Measurements from ENCODE around the gene LSG1. TPM values are rescaled to one million over a fixed set of nuclear protein-coding genes. Genes with fewer than 3 reads are reported as not detected.

The LSG1 gene
- total and polyA plus RNA-seq, 4 donors: 8.8 to 31.3 (median 24.9) TPM

- Histone ChIP-seq H3K4me1 (ENCODE audit: control insufficient read depth in 1 of 2, insufficient read depth in 2 of 2, low read length in 2 of 2) (no peaks in the 10 kb centered on the region), H3K4me3 (ENCODE audit: low read length in 2 of 2) (no peak overlapping the region), H3K36me3 (ENCODE audit: control insufficient read depth in 1 of 2, insufficient read depth in 2 of 2, low read length in 1 of 2) (peaks cover 3 to 7% of the 10 kb centered on the region in 2 donors), H3K27ac (ENCODE audit: low read depth in 1 of 2, low read length in 2 of 2) (no peak overlapping the region), H3K27me3 (ENCODE audit: control insufficient read depth in 1 of 2, insufficient read depth in 2 of 2, low read length in 1 of 2) (no peaks in the 10 kb centered on the region), H3K9me3 (ENCODE audit: control insufficient read depth, low read length) (no peaks in the 10 kb centered on the region)
- DNase-seq (no peak), ATAC-seq (ENCODE audit: low FRiP score) (no peak)
- intact Hi-C loops (cut with DNase I): no loop called here
- 83 to 86% methylated on average over 5 of the region's 5 CpGs for WGBS, 2 donors
Observed at GRCh38 chr3:194658477-194659242, 13.3 kb downstream of the LSG1 start.

DNA sequence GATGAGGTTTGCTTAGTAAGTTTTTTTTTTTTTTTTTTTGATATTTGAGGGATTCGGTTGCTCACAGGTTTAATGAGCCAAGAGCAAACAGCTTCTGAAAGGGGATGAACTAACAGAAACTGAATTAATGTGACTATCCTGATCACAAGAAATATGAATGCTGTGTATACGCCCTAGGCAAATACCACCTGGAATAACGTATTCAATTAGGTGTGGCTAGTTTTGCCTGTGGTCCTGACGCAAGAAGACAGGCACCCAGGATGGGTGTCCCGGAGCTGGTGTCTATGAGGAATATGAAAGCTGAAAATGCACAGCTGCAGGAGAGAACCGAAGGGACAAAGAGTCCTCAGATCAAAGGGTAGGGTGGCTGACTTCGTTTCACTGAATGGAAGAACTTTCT lies 14.6 kb downstream of the LSG1 start:
- Histone ChIP-seq H3K4me3 (ENCODE audit: low read length in 2 of 2) (no peak overlapping the region), H3K9me3 (ENCODE audit: control insufficient read depth, low read length) (no peaks in the 10 kb centered on the region), H3K27me3 (ENCODE audit: control insufficient read depth in 1 of 2, insufficient read depth in 2 of 2, low read length in 1 of 2) (no peaks in the 10 kb centered on the region), H3K4me1 (ENCODE audit: control insufficient read depth in 1 of 2, insufficient read depth in 2 of 2, low read length in 2 of 2) (no peaks in the 10 kb centered on the region), H3K36me3 (ENCODE audit: control insufficient read depth in 1 of 2, insufficient read depth in 2 of 2, low read length in 1 of 2) (peaks cover 3 to 8% of the 10 kb centered on the region in 2 donors), H3K27ac (ENCODE audit: low read depth in 1 of 2, low read length in 2 of 2) (no peak overlapping the region)
- DNase-seq: no peak
- ATAC-seq (ENCODE audit: low FRiP score): no peak
- intact Hi-C loops (cut with DNase I): no loop called here
- 80 to 87% methylated on average over 7 of the region's 7 CpGs for WGBS, 2 donors

GRCh38 chr3:194654443-194654842 lies 17.5 kb downstream of the LSG1 start:
- H3K4me1 ChIP-seq (ENCODE audit: control insufficient read depth in 1 of 2, insufficient read depth in 2 of 2, low read length in 2 of 2): no peaks in the 10 kb centered on the region
- peaks cover 7 to 8% of the 10 kb centered on the region in 2 donors for H3K36me3 ChIP-seq (ENCODE audit: control insufficient read depth in 1 of 2, insufficient read depth in 2 of 2, low read length in 1 of 2)
- no peaks in the 10 kb centered on the region for H3K27me3 ChIP-seq (ENCODE audit: control insufficient read depth in 1 of 2, insufficient read depth in 2 of 2, low read length in 1 of 2)
- ATAC-seq (ENCODE audit: low FRiP score) (no peak), DNase-seq (no peak)
- no peaks in the 10 kb centered on the region for H3K9me3 ChIP-seq (ENCODE audit: control insufficient read depth, low read length)
- H3K27ac ChIP-seq (ENCODE audit: low read depth in 1 of 2, low read length in 2 of 2): no peak overlapping the region
- H3K4me3 ChIP-seq (ENCODE audit: low read length in 2 of 2): no peak overlapping the region
- intact Hi-C loops (cut with DNase I): no loop called here
- 90 to 95% methylated on average over 5 of the region's 5 CpGs for WGBS, 2 donors

DNA sequence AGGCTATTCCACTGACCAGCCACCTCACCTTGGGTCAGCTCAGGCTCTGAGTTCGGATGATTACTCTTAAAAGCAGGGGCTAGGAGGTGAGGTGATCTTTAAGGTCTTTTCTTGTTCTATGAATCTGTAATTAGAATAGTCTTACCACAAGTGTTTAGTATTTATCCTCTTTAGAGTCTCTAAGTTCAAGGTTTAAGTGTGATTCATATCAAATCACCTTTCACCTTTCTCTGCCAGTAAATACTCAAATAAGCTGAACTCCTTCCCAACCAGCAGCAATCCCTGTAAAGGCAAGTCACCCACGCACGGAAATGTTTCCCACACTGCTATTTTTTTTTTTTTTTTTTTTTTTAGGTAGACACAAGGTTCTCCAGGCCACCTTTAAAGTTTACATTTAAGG lies 24.2 kb downstream of the LSG1 start:
- H3K9me3 ChIP-seq (ENCODE audit: control insufficient read depth, low read length): no peaks in the 10 kb centered on the region
- no peak overlapping the region for H3K4me3 ChIP-seq (ENCODE audit: low read length in 2 of 2)
- intact Hi-C loops (cut with DNase I): no loop called here
- H3K27ac ChIP-seq (ENCODE audit: low read depth in 1 of 2, low read length in 2 of 2): no peak overlapping the region
- ATAC-seq (ENCODE audit: low FRiP score): no peak
- WGBS, 2 donors: 78 to 79% methylated on average over 3 of the region's 3 CpGs
- no peaks in the 10 kb centered on the region for H3K4me1 ChIP-seq (ENCODE audit: control insufficient read depth in 1 of 2, insufficient read depth in 2 of 2, low read length in 2 of 2)
- peaks cover 9 to 13% of the 10 kb centered on the region in 2 donors for H3K36me3 ChIP-seq (ENCODE audit: control insufficient read depth in 1 of 2, insufficient read depth in 2 of 2, low read length in 1 of 2)
- H3K27me3 ChIP-seq (ENCODE audit: control insufficient read depth in 1 of 2, insufficient read depth in 2 of 2, low read length in 1 of 2): no peaks in the 10 kb centered on the region
- DNase-seq: no peak

DNA sequence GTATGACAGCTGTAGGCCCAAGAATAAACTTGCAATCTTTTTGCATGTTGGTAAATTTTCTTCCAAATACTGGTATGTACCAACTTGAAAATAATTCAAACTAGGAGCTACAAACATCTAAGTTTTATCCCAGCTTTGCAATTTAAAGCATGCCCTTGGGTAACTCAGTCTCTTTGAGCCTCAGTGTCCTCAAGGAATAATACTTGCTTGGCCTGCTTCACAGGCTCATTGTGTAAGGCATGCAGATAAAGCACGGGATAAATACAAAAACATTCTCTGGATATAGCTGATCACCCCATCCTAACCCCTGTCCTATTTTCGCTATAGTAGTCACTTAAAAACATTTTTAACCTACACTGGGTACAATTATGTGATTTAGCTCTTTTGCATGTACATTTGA lies 29.2 kb downstream of the LSG1 start:
- DNase-seq: no peak
- intact Hi-C loops (cut with DNase I): no loop called here
- 87 to 91% methylated on average over 2 of the region's 2 CpGs for WGBS, 2 donors
- Histone ChIP-seq H3K4me3 (ENCODE audit: low read length in 2 of 2) (no peak overlapping the region), H3K27ac (ENCODE audit: low read depth in 1 of 2, low read length in 2 of 2) (no peak overlapping the region), H3K36me3 (ENCODE audit: control insufficient read depth in 1 of 2, insufficient read depth in 2 of 2, low read length in 1 of 2) (peaks cover 4 to 5% of the 10 kb centered on the region in 2 donors), H3K4me1 (ENCODE audit: control insufficient read depth in 1 of 2, insufficient read depth in 2 of 2, low read length in 2 of 2) (no peaks in the 10 kb centered on the region), H3K27me3 (ENCODE audit: control insufficient read depth in 1 of 2, insufficient read depth in 2 of 2, low read length in 1 of 2) (no peaks in the 10 kb centered on the region), H3K9me3 (ENCODE audit: control insufficient read depth, low read length) (no peaks in the 10 kb centered on the region)
- no peak for ATAC-seq (ENCODE audit: low FRiP score)

GRCh38 chr3:194640829-194641228 lies 31.2 kb downstream of the LSG1 start:
- intact Hi-C loops (cut with DNase I): no loop called here
- Histone ChIP-seq H3K36me3 (ENCODE audit: control insufficient read depth in 1 of 2, insufficient read depth in 2 of 2, low read length in 1 of 2) (peaks cover 4 to 5% of the 10 kb centered on the region in 2 donors), H3K9me3 (ENCODE audit: control insufficient read depth, low read length) (no peaks in the 10 kb centered on the region), H3K27me3 (ENCODE audit: control insufficient read depth in 1 of 2, insufficient read depth in 2 of 2, low read length in 1 of 2) (no peaks in the 10 kb centered on the region), H3K4me1 (ENCODE audit: control insufficient read depth in 1 of 2, insufficient read depth in 2 of 2, low read length in 2 of 2) (no peaks in the 10 kb centered on the region), H3K27ac (ENCODE audit: low read depth in 1 of 2, low read length in 2 of 2) (peak overlapping the region in 1 of 2 donors; percentile 32), H3K4me3 (ENCODE audit: low read length in 2 of 2) (no peak overlapping the region)
- WGBS, 2 donors: 75 to 90% methylated on average over 7 of the region's 7 CpGs
- no peak for ATAC-seq (ENCODE audit: low FRiP score)
- DNase-seq: no peak

DNA sequence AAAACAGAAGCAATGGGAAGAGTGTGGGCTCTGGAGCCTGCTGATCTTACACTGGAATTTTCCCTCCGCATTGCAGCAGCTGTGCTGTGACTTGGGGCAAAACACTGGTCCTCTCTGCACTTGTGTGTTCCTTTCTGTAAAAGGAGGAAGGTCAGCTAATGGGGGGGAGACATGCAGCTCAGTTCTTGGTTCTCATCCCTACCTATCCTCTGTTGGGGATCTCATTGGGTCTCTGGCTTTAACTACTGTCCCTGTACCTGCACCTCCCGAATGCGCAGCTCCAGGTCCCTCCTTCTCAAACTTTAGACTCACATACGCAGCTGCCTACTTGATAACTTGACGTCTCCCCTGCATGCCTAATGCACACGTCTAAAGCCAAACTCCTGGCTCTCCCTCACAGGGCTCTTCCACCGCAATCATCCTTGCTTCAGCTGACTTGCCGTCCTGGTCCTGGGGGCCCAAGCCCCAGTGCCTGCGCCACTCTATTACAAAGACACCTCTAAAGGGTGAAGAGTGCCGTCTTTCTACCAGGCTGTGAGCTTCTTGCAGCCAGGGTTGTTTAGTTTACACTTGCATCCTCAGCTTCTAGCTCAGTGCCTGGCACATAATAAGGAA lies 32.9 kb downstream of the LSG1 start:
- Histone ChIP-seq H3K27ac (ENCODE audit: low read depth in 1 of 2, low read length in 2 of 2) (no peak overlapping the region), H3K27me3 (ENCODE audit: control insufficient read depth in 1 of 2, insufficient read depth in 2 of 2, low read length in 1 of 2) (no peaks in the 10 kb centered on the region), H3K4me3 (ENCODE audit: low read length in 2 of 2) (no peak overlapping the region), H3K36me3 (ENCODE audit: control insufficient read depth in 1 of 2, insufficient read depth in 2 of 2, low read length in 1 of 2) (peaks cover 1 to 2% of the 10 kb centered on the region in 2 donors), H3K9me3 (ENCODE audit: control insufficient read depth, low read length) (no peaks in the 10 kb centered on the region), H3K4me1 (ENCODE audit: control insufficient read depth in 1 of 2, insufficient read depth in 2 of 2, low read length in 2 of 2) (no peaks in the 10 kb centered on the region)
- intact Hi-C loops (cut with DNase I): no loop called here
- WGBS, 2 donors: 95 to 97% methylated on average over 10 of the region's 10 CpGs
- ATAC-seq (ENCODE audit: low FRiP score) (no peak), DNase-seq (no peak)

DNA sequence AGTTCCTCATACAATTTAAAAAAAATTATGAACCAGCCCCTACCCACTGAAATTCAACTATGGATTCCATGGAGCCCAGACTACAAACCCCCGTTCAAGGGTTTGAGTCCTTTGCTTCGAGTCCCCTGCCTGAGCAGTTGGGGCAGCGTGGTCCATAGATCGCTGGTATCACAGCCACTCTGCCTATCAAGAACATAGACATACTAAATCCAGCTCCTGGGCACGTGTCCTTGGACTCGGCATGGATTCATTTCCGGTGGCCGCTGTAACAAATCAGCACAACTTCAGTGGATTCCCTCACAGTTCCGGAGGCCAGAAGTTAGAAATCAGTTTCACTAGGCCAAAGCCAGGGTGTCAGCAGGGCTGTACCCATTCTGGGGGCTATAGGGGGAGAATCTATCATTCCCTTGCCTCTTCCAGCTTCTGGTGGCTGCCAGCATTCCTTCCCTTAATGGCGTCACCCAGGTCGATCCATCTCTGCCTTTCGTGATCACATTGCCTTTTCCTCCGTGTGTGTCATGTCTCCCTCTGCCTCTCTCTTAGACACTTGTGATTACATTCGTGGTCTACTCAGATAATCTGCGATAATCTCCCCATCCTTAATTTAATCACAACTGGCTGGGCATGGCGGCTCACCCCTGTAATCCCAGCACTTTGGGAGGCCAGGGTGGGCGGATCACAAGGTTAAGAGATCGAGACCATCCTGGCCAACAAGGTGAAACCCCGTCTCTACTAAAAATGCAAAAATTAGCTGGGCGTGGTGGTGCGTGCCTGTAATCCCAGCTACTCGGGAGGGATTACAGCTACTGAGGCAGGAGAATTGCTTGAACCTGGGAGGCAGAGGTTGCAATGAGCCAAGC lies 34.2 kb downstream of the LSG1 start:
- Histone ChIP-seq H3K27ac (ENCODE audit: low read depth in 1 of 2, low read length in 2 of 2) (no peak overlapping the region), H3K4me3 (ENCODE audit: low read length in 2 of 2) (no peak overlapping the region), H3K4me1 (ENCODE audit: control insufficient read depth in 1 of 2, insufficient read depth in 2 of 2, low read length in 2 of 2) (no peaks in the 10 kb centered on the region), H3K27me3 (ENCODE audit: control insufficient read depth in 1 of 2, insufficient read depth in 2 of 2, low read length in 1 of 2) (no peaks in the 10 kb centered on the region), H3K9me3 (ENCODE audit: control insufficient read depth, low read length) (no peaks in the 10 kb centered on the region), H3K36me3 (ENCODE audit: control insufficient read depth in 1 of 2, insufficient read depth in 2 of 2, low read length in 1 of 2) (peaks cover 0 to 1% of the 10 kb centered on the region in 2 donors)
- no peak for ATAC-seq (ENCODE audit: low FRiP score)
- 95 to 96% methylated on average over 22 of the region's 22 CpGs for WGBS, 2 donors
- DNase-seq: no peak
- intact Hi-C loops (cut with DNase I): no loop called here

Data from aorta (tissue), 5 donors.